Stimulated activated memory B cell treated with anti-CD40 and anti-IgM and Interleukin-4, amounts not matched to agents 10 μg/mL and 1 μg/mL and 100 μg/mL, for 72 hours (primary cell): ENCODE measurements around the gene TNFRSF6B.
A peak's percentile ranks its signal among the peaks of the same experiment; 100 is the strongest.

ENCODE experiments used
- ATAC-seq: fragments of 150-1000 bp; cut with Tn5 transposase; 2 replicates; pipeline ENCODE4 v1.10.0; 2021
- H3K27ac Mint-ChIP-seq: one replicate; pipeline ENCODE4 v1.8.0; 2022; ENCODE audit warnings: mild to moderate bottlenecking, mixed read lengths
- H3K27me3 Mint-ChIP-seq: one replicate; pipeline ENCODE4 v1.8.0; 2022; ENCODE audit warnings: mixed read lengths
- H3K36me3 Mint-ChIP-seq: one replicate; pipeline ENCODE4 v1.8.0; 2022; ENCODE audit warnings: mixed read lengths
- H3K4me1 Mint-ChIP-seq: one replicate; pipeline ENCODE4 v1.8.0; 2022; ENCODE audit warnings: mixed read lengths
- H3K4me3 Mint-ChIP-seq: one replicate; pipeline ENCODE4 v1.8.0; 2022; ENCODE audit warnings: mild to moderate bottlenecking, moderate library complexity, mixed read lengths
- H3K9me3 Mint-ChIP-seq: one replicate; pipeline ENCODE4 v1.8.0; 2022; ENCODE audit warnings: mixed read lengths

Gene TNFRSF6B

DNA sequence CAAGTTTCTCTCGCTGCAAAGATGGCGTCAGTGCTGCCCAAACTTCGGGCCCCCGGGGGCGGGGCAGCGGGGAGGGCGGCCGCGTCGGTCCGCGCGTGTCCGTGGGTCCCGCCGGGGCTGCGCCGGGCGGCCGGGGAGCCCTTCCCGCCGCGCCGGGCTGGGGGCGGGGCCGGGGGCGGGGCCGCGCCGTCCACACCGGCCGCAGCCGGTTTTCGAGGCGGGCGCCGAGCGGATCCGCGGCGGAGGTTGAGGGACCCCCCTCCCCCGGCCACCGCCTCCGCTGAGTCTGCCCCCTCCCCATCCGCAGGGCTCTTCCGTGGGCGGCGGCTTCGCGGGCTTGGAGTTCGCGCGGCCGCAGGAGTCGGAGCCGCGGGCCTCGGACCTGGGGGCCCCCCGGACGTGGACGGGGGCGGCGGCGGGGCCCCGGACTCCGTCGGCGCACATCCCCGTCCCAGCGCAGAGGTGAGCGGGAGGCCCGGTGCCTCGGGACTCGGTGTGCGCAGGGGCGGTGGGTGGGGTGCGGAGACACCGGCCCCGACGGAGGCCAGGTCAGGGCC lies 43.7 kb downstream of the TNFRSF6B start:
- peak; percentile 13 for ATAC-seq
- Mint-ChIP-seq H3K9me3 (no peaks in the 10 kb centered on the region), H3K27me3 (no peaks in the 10 kb centered on the region), H3K36me3 (peaks cover 4% of the 10 kb centered on the region), H3K4me3 (peak overlapping the region; percentile 29), H3K27ac (no peak overlapping the region), H3K4me1 (peaks cover 26% of the 10 kb centered on the region)

DNA sequence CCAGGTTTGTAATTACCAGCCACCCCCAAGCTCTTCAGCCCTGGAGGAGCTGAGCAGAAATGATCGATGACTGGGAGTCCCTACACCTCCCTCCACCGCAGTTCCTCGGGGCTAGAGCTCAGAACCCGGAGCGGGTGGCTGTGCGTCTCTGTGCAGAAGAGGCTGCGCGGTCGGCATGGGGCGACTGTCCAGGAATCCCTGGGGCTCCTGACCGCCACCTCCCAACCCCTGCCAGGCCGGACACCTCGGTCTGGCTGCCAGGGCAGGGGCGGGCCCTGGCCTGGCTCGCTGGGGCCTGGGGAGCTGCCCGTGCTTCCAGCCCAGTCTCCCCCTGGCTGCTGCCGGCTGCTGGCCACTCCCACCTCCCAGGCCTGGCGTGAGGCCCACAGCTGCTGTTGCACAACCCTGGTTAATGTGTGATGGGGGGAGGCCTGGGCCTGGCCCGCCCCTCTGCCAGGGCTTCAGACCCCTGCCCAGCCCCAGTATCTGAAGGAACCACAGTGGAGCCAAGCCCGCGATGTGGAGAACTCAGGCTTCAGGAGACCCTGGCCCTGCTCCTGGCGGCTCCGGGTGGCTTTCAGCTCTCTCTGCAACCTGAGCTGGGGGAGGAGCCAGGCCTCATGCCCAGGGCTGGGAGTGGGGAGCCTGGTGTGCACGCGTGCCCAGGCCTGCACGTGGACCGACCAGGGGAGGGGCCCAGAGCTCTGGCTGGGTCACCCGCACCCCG lies 44.3 kb downstream of the TNFRSF6B start:
- peak overlapping the region; percentile 60 for H3K4me3 Mint-ChIP-seq
- no peak overlapping the region for H3K27ac Mint-ChIP-seq
- H3K9me3 Mint-ChIP-seq: no peaks in the 10 kb centered on the region
- H3K4me1 Mint-ChIP-seq: peaks cover 22% of the 10 kb centered on the region
- H3K36me3 Mint-ChIP-seq: no peaks in the 10 kb centered on the region
- no peaks in the 10 kb centered on the region for H3K27me3 Mint-ChIP-seq
- no peak for ATAC-seq

DNA sequence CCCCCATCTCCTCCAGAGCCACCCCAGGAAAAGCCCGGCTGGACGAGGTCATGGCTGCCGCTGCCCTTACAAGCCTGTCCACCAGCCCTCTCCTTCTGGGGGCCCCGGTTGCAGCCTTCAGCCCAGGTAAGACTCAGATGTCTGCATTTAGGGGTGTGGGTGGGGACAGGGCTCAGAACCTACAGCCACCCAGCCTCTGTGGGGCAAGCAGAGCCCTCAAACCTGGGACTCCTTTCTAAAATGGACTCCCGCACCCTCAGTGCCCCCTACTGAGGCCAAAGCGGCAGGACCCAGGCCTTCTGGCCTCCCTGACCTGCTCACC lies 44.9 kb downstream of the TNFRSF6B start:
- Mint-ChIP-seq H3K27me3 (no peaks in the 10 kb centered on the region), H3K36me3 (no peaks in the 10 kb centered on the region), H3K27ac (no peak overlapping the region), H3K9me3 (no peaks in the 10 kb centered on the region), H3K4me1 (peaks cover 17% of the 10 kb centered on the region), H3K4me3 (peak overlapping the region; percentile 50)
- ATAC-seq: no peak

DNA sequence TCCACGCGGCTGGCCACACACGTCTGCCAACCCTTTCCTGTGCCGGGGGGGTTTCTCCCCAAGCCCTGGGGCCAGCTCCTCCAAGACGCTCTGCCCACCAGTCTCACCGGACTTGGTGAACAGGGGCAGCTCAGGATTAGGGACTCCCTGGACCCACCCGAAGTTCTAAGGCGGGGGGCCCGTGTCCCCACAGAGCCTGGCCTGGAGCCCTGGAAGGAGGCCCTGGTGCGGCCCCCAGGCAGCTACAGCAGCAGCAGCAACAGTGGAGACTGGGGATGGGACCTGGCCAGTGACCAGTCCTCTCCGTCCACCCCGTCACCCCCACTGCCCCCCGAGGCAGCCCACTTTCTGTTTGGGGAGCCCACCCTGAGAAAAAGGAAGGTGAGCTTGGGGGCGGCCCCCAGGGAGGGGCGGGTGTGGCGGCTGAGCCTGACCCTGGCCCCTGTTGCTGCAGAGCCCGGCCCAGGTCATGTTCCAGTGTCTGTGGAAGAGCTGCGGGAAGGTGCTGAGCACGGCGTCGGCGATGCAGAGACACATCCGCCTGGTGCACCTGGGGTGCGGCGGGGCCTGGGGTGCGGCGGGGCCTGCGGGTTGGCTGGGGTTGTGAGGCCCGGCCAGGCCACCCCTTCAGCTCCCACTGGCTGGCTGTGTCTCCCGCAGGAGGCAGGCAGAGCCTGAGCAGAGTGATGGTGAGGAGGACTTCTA lies 45.4 kb downstream of the TNFRSF6B start:
- no peak for ATAC-seq
- Mint-ChIP-seq H3K27ac (no peak overlapping the region), H3K9me3 (no peaks in the 10 kb centered on the region), H3K4me1 (peaks cover 12% of the 10 kb centered on the region), H3K27me3 (no peaks in the 10 kb centered on the region), H3K4me3 (peak overlapping the region; percentile 50), H3K36me3 (no peaks in the 10 kb centered on the region)

DNA sequence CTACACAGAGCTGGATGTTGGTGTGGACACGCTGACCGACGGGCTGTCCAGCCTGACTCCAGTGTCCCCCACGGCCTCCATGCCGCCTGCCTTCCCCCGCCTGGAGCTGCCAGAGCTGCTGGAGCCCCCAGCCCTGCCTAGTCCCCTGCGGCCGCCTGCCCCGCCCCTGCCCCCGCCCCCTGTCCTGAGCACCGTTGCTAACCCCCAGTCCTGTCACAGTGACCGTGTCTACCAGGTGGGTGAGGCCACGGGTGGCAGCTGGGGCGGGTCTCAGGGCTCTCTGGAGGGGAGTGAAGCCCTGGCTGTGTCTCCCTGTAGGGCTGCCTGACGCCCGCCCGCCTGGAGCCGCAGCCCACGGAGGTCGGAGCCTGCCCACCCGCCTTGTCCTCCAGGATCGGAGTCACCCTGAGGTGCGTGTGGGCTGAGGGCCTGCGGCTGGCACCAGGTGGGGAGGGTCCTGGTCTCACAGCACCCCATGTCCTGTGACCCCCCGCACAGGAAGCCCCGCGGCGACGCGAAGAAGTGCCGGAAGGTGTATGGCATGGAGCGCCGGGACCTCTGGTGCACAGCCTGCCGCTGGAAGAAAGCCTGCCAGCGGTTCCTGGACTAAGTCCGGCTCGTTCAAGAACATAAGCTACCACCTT lies 46.1 kb downstream of the TNFRSF6B start:
- H3K4me1 Mint-ChIP-seq: peaks cover 6% of the 10 kb centered on the region
- H3K9me3 Mint-ChIP-seq: no peaks in the 10 kb centered on the region
- H3K36me3 Mint-ChIP-seq: no peaks in the 10 kb centered on the region
- H3K27ac Mint-ChIP-seq: no peak overlapping the region
- H3K27me3 Mint-ChIP-seq: no peaks in the 10 kb centered on the region
- no peak overlapping the region for H3K4me3 Mint-ChIP-seq
- no peak for ATAC-seq

DNA sequence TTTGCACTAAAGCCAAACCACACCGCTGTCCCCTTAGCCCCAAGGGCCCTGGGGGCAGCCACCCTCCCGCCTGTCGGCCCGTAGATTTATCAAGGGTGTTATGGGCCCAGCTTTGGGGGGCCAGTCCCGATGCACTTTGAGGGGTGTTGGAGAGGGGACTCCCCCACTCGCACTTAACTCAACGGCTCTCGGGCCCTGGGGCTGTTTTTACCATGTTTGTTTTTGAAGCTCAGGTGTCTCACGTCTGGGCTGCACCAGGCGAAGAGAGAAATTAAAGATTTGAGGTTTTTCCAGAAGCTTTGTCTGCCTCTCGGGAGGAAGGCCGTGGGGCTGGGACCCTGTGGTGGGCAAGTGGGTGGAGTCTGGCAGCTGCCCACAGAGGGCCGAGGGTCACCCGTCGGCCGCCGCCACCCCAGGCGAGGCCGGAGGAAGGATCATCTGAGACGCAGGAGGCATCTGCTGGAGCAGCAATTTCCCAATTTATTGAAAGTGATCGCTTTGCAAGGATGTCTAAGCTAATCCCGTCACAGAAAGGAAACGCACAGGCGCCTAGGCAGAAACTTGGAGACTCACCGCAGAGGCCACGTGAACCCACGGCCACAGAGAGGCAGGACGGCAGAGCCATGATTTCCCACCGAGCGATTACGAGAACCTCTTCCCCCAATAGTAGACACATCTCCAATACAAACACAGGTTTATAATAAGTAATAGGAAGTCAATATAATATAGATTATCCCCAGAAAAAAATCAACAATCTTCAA lies 46.9 kb downstream of the TNFRSF6B start:
- Mint-ChIP-seq H3K9me3 (no peaks in the 10 kb centered on the region), H3K27ac (no peak overlapping the region), H3K27me3 (no peaks in the 10 kb centered on the region), H3K4me1 (peaks cover 4% of the 10 kb centered on the region), H3K4me3 (no peak overlapping the region), H3K36me3 (no peaks in the 10 kb centered on the region)
- no peak for ATAC-seq

DNA sequence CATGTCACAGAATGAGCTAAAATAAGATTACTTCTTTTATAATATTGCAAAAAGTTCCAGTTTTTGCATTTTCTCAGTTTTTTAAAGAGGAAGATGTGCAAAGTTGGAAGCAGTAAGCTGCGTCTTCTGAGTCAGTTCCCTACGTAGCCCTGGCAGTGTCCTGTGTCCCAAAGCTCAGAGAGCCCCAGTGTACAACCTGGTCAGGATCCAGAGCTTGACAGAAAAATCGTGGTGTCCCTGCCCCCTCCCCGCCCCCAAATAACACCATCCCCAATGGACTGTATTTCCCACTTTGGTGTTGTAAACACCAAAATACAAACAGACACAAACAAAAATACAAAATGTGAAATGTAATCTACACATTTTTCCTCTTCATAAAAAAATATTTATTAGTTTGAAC lies 47.7 kb downstream of the TNFRSF6B start:
- H3K27me3 Mint-ChIP-seq: no peaks in the 10 kb centered on the region
- no peak overlapping the region for H3K27ac Mint-ChIP-seq
- H3K4me3 Mint-ChIP-seq: no peak overlapping the region
- no peaks in the 10 kb centered on the region for H3K4me1 Mint-ChIP-seq
- ATAC-seq: no peak
- no peaks in the 10 kb centered on the region for H3K9me3 Mint-ChIP-seq
- no peaks in the 10 kb centered on the region for H3K36me3 Mint-ChIP-seq

DNA sequence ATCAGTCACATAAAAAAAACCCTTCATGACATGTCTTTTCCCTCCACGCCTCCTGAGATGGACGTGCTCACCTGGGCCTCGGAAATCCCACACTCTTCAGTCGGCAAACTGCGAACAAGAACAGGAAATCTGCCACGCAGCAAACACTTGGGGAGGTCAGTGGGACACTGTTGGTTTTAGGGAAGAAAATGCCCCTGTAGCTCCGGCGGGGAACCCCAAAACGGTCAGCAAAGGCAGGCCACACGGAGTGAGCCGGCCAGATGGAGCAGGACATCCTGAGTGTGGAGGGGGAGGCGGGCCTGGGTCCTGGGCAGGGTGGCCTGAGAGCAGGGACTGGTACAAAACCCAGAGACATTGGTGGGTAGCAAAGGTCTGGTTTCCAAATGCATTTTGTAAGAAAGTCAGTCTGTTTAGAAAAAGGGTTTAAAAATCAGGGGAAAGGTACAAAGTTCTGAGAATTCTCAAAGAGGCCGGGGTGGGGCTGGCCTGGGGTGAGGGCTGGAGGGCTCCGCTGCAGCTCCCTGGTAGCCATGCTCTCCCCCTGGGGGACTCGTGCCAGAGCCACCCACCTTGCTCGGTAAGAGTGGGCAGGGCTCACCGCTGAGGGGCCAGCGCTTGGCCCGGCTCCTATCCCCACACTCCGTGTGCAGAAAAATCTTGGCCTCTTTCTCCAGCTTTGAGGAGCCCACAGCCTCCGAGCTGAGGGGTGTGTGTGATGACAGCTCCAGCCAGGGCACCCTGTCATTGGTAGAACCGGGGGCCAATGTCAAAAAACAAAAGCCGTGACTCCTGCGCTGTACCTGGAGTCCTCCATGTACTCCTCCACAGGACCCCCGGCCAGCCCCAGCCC lies 48.3 kb downstream of the TNFRSF6B start:
- Mint-ChIP-seq H3K27me3 (no peaks in the 10 kb centered on the region), H3K4me3 (no peak overlapping the region), H3K27ac (no peak overlapping the region), H3K9me3 (no peaks in the 10 kb centered on the region), H3K4me1 (no peaks in the 10 kb centered on the region), H3K36me3 (no peaks in the 10 kb centered on the region)
- ATAC-seq: no peak

DNA sequence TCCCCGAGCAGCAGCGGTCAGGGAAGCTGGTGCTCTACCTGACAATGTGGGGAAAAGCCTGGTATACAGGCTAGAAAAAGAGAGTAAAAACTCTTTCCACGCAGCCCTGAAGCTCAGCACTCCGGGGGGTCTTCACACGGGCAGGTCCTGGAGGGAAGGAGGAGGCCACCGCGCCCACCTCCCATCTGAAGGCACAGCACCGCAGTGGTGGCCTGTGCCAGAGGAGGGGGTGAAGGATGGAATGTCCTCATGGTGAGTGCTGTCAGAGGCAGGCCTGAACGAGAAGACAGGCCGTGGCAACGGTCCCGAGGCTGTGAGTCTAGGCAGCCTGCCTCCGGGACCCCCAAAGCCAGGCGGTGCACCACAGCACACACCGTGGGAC lies 49.0 kb downstream of the TNFRSF6B start:
- H3K27ac Mint-ChIP-seq: no peak overlapping the region
- H3K4me1 Mint-ChIP-seq: no peaks in the 10 kb centered on the region
- no peak for ATAC-seq
- H3K27me3 Mint-ChIP-seq: no peaks in the 10 kb centered on the region
- no peaks in the 10 kb centered on the region for H3K9me3 Mint-ChIP-seq
- no peak overlapping the region for H3K4me3 Mint-ChIP-seq
- H3K36me3 Mint-ChIP-seq: no peaks in the 10 kb centered on the region

DNA sequence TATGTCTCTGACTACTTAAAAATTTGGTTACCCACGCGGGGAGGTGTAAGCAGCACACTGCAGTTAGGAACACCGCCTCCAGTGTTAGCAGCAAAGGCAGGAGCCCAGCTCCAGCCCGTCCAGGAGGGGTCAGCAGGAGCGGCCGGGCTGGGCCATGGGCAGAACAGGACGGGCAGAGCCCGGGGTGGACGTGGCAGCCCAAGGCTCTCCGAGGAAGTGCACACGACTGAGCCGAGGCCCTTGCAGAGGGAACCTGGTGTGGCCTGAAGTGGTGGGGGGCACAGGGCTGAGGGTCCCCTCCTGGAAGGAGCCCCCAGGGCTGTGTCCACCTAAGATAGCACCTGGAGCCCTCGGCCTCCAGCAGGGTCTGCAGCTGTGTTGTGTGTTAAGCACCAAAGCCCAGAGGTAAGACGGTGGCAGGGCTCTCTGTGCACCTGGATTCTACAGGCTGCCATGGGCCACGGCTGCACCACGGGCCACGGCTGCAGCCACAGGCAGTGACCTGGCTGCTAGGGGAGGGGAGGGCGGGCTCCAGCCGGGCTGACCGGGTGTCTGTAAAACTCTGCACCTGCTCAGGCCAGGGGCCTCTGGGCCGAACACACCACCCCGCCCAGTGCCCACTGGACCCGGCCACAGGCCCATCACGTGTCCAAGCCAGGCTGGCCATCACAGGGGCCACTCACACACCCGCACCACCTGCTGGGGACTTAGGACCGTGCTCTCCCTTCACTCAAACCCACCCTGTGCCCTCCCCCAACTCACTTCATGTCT lies 49.7 kb downstream of the TNFRSF6B start:
- Mint-ChIP-seq H3K27ac (no peak overlapping the region), H3K36me3 (no peaks in the 10 kb centered on the region), H3K9me3 (no peaks in the 10 kb centered on the region), H3K4me3 (no peak overlapping the region), H3K27me3 (no peaks in the 10 kb centered on the region), H3K4me1 (no peaks in the 10 kb centered on the region)
- no peak for ATAC-seq

DNA sequence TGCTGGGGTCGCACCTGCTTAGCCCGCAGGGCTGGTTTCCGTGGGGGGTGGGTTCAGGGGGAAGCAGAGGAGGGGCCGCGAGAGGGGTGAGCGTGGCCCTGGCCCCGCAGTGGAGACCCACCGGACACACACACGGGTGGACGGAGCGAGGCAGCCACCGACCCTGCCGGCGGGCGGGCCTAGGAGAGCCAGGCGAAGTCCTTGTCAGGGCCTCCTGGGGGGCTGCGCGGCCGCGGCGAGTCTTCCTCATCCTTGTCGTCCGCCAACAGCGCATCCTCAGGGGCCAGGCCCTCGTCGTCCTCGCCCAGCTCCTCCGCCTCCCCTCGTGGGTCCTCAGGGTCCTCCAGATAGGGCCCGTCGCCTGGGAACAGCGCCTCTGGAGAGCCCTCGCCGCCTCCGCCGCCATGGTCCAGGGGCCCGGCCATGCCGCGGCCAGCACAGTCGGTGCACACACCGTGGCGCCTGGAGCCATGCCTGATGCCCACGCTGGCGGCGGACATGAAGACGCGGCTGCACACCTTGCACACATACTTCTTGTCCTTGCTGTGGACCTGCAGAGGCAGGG lies 50.4 kb downstream of the TNFRSF6B start:
- Mint-ChIP-seq H3K36me3 (no peaks in the 10 kb centered on the region), H3K27me3 (no peaks in the 10 kb centered on the region), H3K9me3 (no peaks in the 10 kb centered on the region), H3K4me3 (no peak overlapping the region), H3K4me1 (no peaks in the 10 kb centered on the region), H3K27ac (no peak overlapping the region)
- ATAC-seq: no peak

DNA sequence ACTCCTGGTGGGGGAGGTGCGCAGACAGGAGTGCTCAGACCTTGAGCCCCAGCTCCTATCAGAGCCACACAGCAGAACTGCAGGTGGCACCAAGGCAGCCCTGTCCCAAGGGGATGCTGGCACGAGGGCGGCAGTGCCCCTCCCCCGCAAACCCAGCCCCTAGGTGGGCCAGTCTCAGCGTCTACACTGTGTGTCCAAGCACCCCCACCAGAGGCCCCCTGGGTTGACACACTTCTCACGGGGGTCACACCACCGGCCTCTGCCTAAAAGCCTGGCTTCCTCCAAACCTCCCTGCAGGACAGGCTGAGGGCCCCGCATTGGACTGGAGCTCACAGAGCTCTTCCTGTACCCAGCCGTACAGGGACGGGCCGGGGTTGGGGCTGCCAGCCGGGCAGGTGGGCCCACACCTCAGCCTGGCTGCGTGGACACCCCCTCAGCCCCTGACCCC lies 51.2 kb downstream of the TNFRSF6B start:
- no peaks in the 10 kb centered on the region for H3K4me1 Mint-ChIP-seq
- no peak overlapping the region for H3K27ac Mint-ChIP-seq
- H3K9me3 Mint-ChIP-seq: peaks cover 2% of the 10 kb centered on the region
- no peaks in the 10 kb centered on the region for H3K36me3 Mint-ChIP-seq
- no peak overlapping the region for H3K4me3 Mint-ChIP-seq
- H3K27me3 Mint-ChIP-seq: no peaks in the 10 kb centered on the region
- peak; percentile 13 for ATAC-seq
